Stomach smooth muscle (tissue), 2 donors: ENCODE results near the gene NCK1.

Source experiments
- H3K27ac ChIP-seq: one replicate; pipeline ENCODE4 v1.7.0; 2013; ENCODE audit warnings: mild to moderate bottlenecking, low read length, inconsistent platforms
- H3K27me3 ChIP-seq, 2 donors: one replicate each; pipeline ENCODE4 v1.7.0; 2013; ENCODE audit warnings: low read length in 2 of 2; ENCODE audit not compliant: insufficient read depth in 2 of 2, control insufficient read depth in 1 of 2
- H3K36me3 ChIP-seq, 2 donors: one replicate each; pipeline ENCODE4 v1.7.0; 2013; ENCODE audit warnings: low read length in 2 of 2; ENCODE audit not compliant: control insufficient read depth in 2 of 2, insufficient read depth in 2 of 2
- H3K4me1 ChIP-seq: one replicate; pipeline ENCODE4 v1.7.0; 2013; ENCODE audit warnings: low read length; ENCODE audit not compliant: control insufficient read depth, insufficient read depth
- H3K4me3 ChIP-seq, 2 donors: one replicate each; pipeline ENCODE4 v1.7.0; 2013; ENCODE audit warnings: low read length in 2 of 2
- H3K9ac ChIP-seq, 2 donors: one replicate each; pipeline ENCODE4 v1.7.0; 2013; ENCODE audit warnings: low read length in 2 of 2, mild to moderate bottlenecking in 1 of 2
- H3K9me3 ChIP-seq, 2 donors: one replicate each; pipeline ENCODE4 v1.7.0; 2013; ENCODE audit warnings: low read length in 2 of 2; ENCODE audit not compliant: control insufficient read depth in 2 of 2
- donor health status: healthy.
- donor health status: Pancreatic carcinoma.

NCK1 gene

DNA sequence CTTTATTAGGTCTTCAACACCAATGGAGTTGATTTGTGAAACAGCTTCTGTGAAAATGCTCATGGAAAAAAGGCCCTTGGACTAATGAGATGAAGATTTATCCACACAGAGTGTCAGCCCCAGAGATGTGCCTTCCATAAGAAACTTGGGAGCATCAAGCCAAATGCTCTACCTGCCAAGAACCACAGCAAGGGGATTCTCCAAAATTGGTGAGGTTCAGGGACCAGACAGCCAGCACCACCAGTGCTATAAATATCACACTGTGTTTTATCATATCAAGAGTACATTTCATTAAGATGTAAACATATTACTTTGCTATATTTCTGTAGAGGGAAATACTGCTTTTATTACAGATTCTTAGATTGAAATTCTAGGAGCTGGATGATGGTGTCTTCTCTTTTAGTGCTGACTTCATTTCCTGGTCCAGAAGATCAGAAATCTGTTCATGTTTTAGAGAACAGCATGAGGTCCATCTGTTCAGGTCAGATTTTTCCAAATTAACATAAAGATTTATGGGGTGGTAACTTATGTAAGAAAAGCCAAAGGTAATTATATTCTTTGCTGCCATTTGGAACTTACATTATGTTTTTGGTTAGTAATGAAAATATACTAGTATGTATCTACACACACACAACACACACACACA lies 25.4 kb upstream of the NCK1 start:
- Histone ChIP-seq H3K4me3 (no peak overlapping the region), H3K9ac (no peak overlapping the region), H3K9me3 (no peaks in the 10 kb centered on the region), H3K36me3 (no peaks in the 10 kb centered on the region), H3K4me1 (peaks cover 27% of the 10 kb centered on the region), H3K27me3 (no peaks in the 10 kb centered on the region), H3K27ac (peak overlapping the region; percentile 55)

DNA sequence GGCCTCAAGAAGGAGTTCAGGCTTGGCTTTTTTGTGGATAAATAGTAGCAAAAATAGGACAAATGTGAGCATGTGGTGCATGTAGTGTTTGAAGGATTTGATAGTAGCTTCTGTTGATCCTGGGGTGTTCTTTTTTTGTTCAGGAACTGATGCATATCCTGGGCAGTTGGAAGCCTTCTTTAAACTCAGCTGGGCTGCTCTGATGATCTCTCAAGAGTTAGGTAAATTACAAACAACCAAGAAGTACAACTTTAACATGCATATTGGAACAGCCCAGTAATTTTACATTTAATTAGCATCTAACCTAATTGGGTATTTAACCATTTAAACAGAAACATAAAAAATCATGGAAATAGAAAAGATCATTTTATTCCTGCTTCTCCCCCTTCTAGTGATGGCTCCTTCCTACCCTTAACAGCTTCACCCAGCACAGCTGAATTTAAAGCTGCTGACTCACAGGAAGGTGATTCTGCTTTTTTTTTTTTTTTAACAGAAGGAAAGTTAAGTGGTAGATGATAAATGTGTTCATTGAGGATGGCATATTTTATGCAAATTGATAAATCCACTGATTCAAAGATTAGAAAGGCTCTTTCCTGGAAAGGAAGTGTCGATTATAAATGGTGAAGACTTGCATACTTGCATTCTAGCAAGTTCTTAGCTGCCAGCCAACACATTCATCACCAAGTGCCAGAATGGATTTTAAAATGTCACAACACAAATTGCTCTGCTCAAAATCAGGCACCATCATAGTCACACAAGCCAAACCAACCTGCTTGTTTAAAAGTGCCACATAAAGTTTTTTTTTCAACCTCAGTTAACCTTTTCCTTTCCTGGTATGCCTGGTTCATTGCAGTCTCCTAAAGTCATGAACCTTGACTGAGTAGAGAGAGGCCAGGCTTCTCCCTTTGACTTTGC lies 23.1 kb upstream of the NCK1 start:
- Histone ChIP-seq H3K4me3 (no peak overlapping the region), H3K4me1 (peaks cover 27% of the 10 kb centered on the region), H3K9me3 (no peaks in the 10 kb centered on the region), H3K36me3 (no peaks in the 10 kb centered on the region), H3K27me3 (no peaks in the 10 kb centered on the region), H3K27ac (peak overlapping the region; percentile 31), H3K9ac (no peak overlapping the region)

DNA sequence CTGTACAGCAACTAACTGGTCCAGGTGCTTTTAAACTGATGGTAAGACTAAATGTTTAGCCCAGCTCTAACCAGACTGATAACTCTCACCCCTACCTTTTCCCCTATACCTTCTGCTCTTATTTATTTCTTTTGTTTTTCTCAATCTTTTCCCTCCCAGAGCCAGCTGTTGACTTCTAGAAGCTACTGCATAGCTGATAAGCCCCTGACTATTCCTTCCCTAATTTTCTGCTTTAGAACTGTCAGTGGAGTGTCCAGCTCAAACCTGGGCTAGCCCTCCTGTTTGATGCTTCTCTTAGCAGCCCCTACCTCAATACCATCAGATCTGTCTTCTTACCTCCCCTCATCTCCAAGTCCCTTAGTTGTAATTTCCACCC lies 22.5 kb upstream of the NCK1 start:
- Histone ChIP-seq H3K4me3 (no peak overlapping the region), H3K4me1 (peaks cover 27% of the 10 kb centered on the region), H3K9ac (no peak overlapping the region), H3K27me3 (no peaks in the 10 kb centered on the region), H3K27ac (no peak overlapping the region), H3K36me3 (no peaks in the 10 kb centered on the region), H3K9me3 (no peaks in the 10 kb centered on the region)

DNA sequence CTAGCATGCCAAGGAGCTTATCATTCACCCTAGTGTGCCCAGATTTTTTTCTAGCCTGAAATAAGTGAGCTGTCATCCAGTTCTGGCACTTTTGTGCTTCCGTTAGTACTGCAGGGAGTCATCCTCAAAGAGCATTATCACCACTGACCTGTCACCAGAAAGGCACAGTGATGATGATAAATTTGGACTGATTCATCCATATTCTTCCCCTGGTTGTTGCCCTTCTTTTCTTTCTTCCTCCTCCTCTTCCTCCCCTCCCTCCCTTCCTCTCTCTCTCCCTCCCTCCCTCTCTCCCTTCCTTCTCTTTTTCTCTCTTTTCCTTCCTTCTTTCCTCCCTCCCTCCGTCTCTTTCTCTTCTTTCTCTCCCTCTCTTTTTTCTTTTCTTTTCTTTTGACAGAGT lies 21.8 kb upstream of the NCK1 start:
- no peak overlapping the region for H3K9ac ChIP-seq
- H3K27ac ChIP-seq, result no peak overlapping the region
- no peaks in the 10 kb centered on the region for H3K27me3 ChIP-seq
- H3K9me3 ChIP-seq, result no peaks in the 10 kb centered on the region
- no peaks in the 10 kb centered on the region for H3K36me3 ChIP-seq
- peaks cover 27% of the 10 kb centered on the region for H3K4me1 ChIP-seq
- no peak overlapping the region for H3K4me3 ChIP-seq

DNA sequence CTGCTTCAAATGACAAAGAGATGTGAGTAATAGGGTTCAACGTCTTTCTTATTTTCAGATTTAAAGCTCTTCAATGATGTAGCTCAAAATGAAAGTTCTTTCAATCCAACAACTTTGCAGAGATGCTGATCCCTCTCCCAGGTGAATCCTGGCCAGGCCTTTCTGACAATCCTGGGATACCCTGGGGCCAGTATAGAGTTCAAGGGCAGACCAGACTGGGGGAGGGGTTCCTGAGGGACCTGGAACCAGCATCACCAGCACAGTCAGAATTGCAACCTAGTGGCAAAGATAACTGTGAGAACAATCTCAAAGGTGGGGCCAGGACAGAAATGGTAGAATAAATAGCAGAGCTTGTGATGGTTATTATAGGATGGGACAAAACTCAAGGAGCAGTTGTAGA lies 19.7 kb upstream of the NCK1 start:
- no peak overlapping the region for H3K9ac ChIP-seq
- H3K27me3 ChIP-seq, result no peaks in the 10 kb centered on the region
- H3K36me3 ChIP-seq, result no peaks in the 10 kb centered on the region
- no peak overlapping the region for H3K27ac ChIP-seq
- peaks cover 14% of the 10 kb centered on the region for H3K4me1 ChIP-seq
- no peaks in the 10 kb centered on the region for H3K9me3 ChIP-seq
- H3K4me3 ChIP-seq, result no peak overlapping the region

DNA sequence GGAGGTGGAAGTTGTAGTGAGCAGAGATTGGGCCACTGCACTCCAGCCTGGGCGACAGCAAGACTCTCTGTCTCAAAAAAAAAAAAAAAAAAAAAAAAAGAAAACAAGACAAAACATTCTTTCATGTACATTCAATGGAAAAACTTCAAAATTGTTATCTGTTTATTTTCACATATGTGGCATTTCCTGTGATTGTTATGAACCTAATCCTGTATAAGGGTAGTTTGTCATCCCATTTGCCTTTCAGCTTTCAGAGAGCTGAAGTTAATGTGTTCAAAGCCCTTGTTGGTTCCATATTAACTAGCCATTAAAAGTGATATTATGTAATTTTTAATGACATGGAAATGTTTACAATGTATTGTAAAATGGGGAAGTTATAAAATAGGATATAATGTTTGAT lies 17.3 kb upstream of the NCK1 start:
- Histone ChIP-seq H3K4me1 (peaks cover 3% of the 10 kb centered on the region), H3K9me3 (no peaks in the 10 kb centered on the region), H3K4me3 (no peak overlapping the region), H3K27ac (no peak overlapping the region), H3K9ac (no peak overlapping the region), H3K27me3 (no peaks in the 10 kb centered on the region), H3K36me3 (no peaks in the 10 kb centered on the region)

DNA sequence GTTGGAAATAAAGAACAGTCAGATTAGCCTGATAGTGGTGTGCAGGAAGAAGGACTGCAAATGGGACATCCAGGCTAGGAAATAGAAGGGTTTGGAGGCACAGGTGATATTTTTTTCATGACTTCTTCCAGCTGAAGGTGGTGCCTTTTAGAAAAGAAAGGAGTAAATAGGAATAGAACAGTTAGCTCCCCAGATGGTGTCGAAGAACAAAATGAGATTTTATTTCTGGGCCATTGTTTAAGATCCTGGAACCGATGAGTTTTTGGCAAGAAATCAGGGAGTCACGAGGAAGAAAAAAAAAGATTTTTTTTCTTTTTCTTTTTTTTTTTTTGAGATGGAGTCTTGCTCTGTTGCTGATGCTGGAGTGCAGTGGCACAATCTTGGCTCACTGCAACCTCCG lies 9.8 kb upstream of the NCK1 start:
- Histone ChIP-seq H3K27ac (no peak overlapping the region), H3K4me3 (no peak overlapping the region), H3K9me3 (no peaks in the 10 kb centered on the region), H3K4me1 (no peaks in the 10 kb centered on the region), H3K27me3 (no peaks in the 10 kb centered on the region), H3K9ac (no peak overlapping the region), H3K36me3 (no peaks in the 10 kb centered on the region)

DNA sequence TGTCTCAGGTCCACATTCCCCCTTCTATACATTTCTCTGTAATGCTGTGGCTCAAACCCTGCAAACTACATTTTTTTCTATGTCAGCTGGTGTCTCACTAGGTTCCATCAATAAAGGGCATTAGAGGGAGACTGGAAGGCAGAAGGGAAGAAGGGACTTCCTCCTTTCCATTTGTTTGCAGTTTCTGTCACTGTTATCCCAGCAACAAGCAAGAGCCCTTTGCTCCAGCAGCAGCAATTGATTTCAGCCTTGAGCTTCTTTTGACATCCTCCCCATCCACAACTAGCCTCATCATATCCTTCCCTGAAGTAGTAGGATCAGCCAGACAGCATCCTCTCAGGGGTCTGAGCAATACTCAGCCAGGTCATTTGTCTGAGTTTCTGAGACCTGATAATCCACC lies 5.3 kb upstream of the NCK1 start:
- H3K9ac ChIP-seq, result no peak overlapping the region
- H3K27me3 ChIP-seq, result no peaks in the 10 kb centered on the region
- no peaks in the 10 kb centered on the region for H3K36me3 ChIP-seq
- H3K9me3 ChIP-seq, result no peaks in the 10 kb centered on the region
- no peak overlapping the region for H3K27ac ChIP-seq
- peaks cover 6% of the 10 kb centered on the region for H3K4me1 ChIP-seq
- no peak overlapping the region for H3K4me3 ChIP-seq

DNA sequence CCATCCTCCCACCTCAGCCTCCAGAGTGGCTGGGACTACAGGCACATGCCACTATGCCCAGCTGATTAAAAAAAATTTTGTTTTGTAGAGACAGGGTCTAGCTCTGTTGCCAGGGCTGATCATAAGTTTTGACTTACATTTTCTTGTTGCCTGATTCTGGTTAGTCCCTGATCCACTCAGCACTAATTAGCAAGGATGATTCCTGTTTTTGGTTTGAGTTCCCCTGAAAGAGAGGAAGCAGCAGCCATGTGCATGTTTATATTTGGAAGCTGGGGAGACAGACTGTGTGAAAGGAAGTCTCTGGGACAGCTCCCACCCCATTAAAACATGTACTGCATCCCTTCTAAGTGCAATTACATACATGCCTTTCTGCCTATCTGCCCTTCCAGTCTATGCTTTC lies 3.6 kb upstream of the NCK1 start:
- no peak overlapping the region for H3K4me3 ChIP-seq
- H3K36me3 ChIP-seq, result no peaks in the 10 kb centered on the region
- H3K9me3 ChIP-seq, result no peaks in the 10 kb centered on the region
- peaks cover 12% of the 10 kb centered on the region for H3K4me1 ChIP-seq
- no peak overlapping the region for H3K27ac ChIP-seq
- no peak overlapping the region for H3K9ac ChIP-seq
- no peaks in the 10 kb centered on the region for H3K27me3 ChIP-seq

DNA sequence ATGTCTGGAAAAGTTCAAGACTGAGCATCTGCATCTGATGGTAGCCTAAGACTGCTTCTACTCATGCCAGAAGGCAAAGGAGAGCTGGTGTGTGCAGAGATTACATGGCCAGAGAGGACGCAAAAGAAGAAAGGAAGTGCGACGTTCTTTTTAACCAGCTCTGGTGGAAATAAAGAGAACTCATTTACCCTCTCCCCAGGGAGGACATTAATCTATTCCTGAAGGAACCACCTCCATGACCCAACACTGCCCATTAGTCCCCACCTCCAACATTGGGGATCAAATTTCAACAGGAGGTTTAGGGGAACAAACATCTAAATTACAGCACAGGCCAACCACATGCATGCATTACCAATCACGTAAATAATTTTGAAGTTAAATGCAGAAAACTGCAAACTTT lies 1.5 kb upstream of the NCK1 start:
- H3K4me1 ChIP-seq, result peaks cover 12% of the 10 kb centered on the region
- H3K27me3 ChIP-seq, result no peaks in the 10 kb centered on the region
- H3K27ac ChIP-seq, result no peak overlapping the region
- no peak overlapping the region for H3K9ac ChIP-seq
- no peaks in the 10 kb centered on the region for H3K36me3 ChIP-seq
- peak overlapping the region in 1 of 2 donors; percentile 94 for H3K4me3 ChIP-seq
- H3K9me3 ChIP-seq, result no peaks in the 10 kb centered on the region
